NCI-H2196 treated with DMSO at 0.1 percent for 48 hours (cell line): Measurements from ENCODE around the gene NF1.
"Not testable (repeated sequence)": the region's sequence is repeated elsewhere in the genome, so short reads cannot be mapped to it uniquely, and the experiment has no call there.

ENCODE experiments used
- DNase-seq: peaks from one replicate; lab custom pipeline; 2025; ENCODE audit not compliant: unreplicated experiment; lab: John Stamatoyannopoulos, UW

Gene NF1

DNA sequence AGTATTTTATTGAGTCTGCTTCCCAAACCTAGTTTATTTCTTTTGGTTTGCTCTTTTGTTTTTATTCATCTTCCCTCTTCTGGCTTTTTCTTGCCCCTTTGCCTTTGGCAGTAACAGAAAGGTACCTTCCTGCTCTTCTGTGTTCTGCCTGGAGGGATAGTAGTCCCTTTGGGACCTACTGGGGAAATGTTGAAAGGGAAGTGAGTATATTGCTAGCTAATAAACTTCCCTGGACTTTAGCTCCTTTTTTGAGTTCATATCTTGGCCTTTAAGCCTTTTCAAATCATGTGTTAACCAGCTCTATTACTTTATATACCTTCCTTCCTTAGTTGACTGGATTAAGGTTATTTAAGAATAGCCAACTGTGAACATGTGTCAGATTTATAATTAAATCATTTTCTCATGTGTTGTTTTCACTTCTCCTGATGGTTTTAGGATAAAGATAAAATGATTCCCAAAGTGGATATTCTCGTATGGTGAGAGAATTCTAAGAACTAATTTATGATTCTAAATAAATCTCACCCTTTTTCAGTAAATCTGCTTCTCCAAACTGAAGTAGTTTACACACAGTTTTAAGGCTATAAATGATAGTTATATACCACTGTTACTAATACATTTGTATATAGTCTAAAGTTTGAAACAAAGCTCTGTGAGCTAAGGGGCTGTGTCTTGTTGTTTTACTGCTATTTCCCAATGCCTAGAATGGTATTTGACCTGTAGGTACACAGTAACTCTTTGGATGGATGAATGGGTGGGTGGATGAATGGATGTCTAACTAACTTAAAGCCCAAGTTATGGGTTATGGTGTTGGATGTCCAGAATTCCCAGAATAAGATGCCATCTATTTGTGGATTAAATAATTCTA is 156.6 kb downstream of the NF1 start:
- no peak for DNase-seq

DNA sequence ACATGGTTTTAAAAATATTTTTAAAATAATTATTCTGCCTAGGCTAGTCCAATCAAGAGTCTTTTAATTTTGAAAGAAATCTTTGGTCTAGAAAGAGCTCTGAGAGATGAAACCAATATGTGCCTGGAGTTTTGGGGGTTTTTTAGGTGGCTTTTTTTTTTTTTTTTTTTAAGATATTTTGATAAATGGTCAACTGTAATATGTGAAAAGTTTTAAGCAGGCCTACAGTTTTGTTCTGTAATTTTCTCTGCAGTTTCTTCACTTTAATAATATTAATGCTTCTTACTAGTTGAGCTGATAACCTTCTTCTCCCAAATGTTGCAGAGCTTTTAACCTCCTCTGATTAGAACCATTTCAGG is 157.2 kb downstream of the NF1 start:
- no peak for DNase-seq

DNA sequence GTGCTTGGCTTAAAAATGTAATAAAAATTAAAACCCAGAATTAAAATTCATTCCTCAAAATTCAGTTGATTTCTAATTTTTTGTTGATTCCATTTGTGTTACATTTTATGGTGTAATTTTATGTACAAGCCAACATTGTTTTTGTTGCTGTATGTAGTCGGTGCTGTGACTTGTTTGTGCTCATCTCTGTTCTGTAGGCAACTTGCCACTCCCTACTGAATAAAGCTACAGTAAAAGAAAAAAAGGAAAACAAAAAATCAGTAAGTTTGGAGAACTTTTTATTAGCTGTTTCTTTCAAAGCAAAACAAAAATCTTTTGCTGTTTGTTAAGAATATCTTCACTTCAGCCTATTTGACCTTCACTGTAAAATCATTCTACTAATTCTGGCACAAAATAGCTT is 158.0 kb downstream of the NF1 start:
- no peak for DNase-seq

DNA sequence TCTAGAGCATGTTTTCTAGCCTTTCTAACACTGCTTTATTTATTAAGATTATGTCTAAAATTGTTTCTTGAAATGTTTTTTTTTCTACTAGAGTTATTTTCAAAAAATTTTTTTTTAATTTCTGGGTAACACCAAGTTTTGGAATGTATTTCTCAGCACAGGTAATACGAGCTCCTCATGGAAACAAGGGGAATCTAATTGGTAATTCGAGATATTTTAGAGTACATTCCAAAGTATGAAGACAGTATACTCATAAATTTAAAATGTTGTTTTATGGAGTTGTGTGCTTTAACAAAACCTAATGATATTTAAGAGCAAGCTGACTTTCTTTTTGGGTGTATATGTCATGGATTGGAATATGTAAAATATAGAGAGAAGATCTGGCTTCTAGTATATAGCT is 159.9 kb downstream of the NF1 start:
- no peak for DNase-seq

DNA sequence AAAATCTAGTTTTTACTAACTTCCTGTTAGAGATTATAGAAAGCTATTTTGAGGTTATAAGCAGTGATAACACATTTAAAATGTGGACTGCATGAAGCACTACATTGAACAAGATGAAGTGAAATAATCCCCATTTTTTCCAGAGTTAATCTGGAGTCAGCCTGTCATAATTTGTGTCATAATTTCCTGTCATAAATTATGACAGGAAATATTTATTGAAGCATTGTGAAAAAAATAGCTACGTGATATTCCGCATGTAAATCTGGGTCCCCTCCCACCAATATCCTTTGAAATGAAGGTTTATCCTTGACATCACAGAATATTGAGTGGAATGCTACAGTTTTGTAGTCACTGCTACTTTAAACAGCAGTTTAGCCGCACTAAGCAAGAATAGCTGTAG is 162.2 kb downstream of the NF1 start:
- DNase-seq, result no peak

DNA sequence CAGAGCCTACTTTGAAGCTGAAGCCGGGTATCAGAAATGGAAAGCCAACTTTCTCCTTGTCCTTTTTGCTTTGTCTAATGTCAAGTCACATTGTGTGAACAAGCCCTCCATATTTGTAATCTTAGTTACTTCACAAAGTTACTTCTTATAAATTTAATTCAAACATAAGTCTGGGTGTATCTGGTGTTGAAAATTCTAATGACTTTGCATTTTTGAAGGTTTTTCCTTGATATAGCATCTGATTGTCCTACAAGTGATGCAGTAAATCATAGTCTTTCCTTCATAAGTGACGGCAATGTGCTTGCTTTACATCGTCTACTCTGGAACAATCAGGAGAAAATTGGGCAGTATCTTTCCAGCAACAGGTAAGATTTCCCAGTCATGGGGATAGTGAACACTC is 165.4 kb downstream of the NF1 start:
- DNase-seq, result no peak

DNA sequence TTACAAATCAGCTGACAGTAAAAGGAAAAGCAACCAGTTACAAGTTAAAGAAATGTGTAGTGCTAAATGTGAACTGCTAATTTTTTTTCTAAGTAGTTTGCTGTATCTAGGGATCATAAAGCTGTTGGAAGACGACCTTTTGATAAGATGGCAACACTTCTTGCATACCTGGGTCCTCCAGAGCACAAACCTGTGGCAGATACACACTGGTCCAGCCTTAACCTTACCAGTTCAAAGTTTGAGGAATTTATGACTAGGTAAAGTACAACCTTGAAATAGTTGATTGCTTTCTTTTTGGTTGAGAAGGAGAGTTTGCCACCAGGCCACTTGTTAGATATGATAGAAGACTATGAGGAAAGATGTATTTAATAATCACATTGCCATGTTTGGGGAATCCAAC is 166.8 kb downstream of the NF1 start:
- DNase-seq, result no peak

DNA sequence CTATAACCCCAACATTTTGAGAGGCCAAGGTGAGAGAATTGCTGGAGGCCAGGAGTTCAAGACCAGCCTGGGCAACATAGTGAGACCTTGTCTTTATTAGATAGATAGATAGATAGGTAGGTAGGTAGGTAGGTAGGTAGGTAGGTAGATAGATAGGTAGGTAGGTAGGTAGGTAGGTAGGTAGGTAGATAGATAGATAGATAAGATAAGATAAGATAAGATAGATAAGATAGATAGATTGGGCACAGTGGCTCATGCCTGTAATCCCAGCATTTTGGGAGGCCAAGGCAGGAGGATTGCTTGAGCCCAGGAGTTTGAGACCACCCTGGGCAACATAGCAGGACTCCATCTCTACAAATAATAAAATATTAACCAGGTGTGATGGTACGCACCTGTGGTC is 168.1 kb downstream of the NF1 start:
- not testable (repeated sequence) for DNase-seq

DNA sequence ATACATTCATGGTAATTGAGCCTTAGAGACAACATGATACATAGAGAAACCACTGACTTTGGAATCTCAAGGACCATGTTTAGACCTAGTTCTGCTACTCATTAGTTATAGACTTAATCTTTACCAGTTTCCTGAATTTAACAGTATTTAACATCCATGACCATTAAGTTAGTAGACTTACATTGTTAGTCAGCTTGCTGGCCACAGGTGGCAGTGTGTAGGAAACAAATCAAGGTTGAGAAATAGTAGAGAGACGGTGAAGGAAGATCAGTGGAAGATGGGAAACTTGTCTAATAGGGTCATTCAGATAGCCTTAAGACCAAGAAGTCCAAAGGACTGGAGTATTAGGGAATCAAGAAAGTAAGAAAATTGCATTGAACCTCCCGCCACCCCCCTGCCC is 171.3 kb downstream of the NF1 start:
- DNase-seq, result no peak

DNA sequence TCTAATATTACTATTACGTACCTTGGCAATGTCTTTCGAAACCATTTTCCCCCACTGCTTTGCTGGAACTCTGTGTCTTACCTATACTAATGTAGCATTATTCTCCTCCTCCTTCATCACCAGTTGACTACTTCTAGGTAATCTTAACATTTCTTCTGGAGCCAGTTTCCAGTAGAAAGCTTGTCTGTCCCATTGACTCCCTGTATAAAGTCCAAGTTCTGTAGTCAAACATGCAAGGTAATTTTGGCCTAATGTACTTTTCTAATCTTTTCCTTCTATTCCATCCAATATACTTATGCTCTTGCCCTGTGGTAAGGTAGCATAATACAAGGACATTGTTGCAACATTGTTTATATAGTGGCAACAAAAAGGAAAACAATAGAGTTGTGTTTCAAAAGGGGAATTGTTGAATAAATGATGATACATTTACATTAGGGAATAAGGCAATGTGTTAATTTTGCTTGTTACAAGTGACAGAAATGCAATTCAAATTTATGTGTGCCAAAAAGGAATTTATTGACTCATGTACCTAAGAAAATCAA is 174.3 kb downstream of the NF1 start:
- DNase-seq, result no peak

DNA sequence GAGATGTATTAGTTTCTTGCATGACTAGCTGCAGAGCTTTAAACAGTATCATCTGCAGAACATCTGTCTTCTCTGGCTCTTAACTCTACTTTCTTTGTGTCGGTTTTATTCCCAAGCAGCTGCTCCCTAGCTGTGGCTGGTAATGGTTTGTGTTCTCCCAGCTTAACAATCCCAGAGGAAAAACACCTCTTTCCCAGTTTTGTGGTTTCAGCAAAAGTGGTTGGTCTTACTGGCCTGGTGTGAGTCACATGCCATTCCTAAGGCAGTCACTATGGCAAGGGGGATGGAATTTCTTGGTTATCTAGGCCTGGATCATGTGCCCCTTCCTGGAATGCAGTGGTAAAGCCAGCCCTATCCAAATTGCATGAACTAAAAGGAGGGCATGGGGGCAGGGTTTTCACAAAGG is 174.8 kb downstream of the NF1 start:
- no peak for DNase-seq

DNA sequence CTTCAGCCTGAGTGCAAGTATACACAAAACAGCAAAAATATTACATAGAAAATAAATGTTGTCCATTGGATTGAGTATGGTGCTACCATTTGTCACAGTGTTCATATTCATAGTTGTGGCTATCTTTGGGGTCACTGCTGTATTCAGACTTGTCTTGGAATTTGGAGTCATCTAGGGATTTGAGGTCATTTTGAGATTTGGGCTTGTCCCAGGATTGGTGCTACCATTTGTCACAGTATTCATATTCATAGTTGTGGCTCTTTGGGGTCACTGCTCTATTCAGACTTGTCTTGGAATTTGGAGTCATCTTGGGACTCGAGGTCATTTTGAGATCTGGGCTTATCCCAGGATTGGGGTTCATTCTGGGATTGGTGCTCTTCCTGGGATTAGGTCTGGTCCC is 177.5 kb downstream of the NF1 start:
- DNase-seq, result no peak

DNA sequence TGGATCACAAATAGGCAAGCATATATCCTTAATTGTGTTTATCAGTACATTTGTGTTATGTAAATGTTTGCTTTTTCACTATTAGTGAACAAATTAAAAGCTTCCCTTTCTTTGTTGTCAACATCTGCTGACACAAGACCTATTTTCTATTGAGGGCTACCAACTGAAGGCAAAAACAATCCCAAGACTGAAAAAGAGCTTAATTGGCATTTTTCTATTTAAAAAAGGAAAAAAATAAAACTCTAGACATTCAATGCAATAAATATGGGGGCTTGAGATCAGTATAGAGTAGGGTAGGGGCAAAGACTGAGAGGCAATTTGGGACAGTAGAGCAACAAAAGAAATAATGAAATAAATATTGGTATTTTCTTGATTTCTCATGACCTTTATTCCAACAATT is 178.0 kb downstream of the NF1 start:
- no peak for DNase-seq

DNA sequence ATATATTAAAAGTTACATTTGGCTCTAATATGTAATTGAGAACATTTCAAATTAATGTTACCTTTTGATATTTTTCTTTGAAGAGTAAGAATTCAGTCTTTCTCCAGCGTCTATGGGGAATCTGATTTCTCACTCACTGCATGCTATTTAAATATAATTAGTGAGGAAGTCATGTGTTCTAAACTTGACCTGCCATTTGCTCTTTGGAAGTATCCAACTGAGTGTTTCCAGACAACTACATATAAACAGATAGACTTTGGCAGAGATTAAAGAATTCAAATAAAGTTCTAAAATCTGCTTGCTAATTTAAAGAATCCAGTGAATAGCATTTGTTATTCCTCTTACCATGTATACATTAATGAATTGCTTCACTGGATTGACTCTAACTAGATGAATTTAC is 178.7 kb downstream of the NF1 start:
- DNase-seq, result no peak

DNA sequence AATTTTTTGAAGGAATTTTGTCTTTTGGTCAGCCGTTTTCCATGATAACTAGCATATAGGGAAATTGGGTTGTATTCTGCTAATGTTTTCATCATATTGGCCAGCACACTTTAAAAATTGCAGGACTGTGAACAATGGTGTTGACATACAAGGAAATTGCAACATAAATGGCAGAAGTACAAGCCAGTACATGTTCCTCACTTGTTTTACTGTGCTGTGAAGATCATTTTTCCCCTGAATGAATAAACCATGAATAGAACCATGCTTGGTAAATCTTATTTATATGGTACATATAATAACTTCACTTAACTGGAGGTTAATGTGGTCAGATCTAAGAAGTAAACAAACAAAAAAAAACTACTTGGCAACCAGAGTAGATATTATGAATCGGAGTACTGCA is 179.5 kb downstream of the NF1 start:
- no peak for DNase-seq

DNA sequence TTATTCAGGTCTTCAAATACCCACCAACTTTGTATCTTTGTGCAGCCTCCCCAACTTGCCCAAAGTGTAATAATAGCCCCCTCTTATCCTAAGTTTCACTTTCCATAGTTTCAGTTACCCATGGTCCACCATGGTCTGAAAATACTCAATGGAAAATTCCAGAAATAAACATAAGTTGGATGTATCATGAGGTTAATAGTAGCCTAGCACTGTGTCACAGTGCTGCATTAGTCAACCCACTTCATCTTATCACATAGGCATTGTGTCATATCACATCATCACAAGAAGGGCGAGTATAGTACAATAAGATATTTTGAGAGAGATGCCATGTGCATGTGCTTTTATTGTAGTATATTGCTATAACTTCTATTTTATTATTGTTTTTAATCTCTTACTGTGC is 180.3 kb downstream of the NF1 start:
- DNase-seq, result no peak

DNA sequence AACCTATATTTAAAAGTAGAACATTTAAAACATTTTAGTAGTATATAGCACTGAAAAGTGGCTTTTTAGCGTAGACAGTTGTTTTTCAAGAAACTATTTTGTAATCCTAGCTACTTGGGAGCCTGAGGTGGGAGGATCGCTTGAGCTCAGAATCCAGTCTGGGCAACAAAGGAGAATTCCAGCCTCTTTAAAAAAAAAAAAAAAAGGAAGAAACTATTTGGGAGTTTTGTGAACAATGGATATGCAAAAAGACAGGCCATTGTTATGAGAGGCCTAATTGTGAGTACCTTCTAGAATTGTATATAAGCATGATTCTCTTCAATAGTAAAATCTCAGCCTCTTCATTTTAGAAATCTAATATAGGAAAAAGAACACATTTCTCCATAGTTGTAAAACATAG is 184.6 kb downstream of the NF1 start:
- DNase-seq, result no peak

DNA sequence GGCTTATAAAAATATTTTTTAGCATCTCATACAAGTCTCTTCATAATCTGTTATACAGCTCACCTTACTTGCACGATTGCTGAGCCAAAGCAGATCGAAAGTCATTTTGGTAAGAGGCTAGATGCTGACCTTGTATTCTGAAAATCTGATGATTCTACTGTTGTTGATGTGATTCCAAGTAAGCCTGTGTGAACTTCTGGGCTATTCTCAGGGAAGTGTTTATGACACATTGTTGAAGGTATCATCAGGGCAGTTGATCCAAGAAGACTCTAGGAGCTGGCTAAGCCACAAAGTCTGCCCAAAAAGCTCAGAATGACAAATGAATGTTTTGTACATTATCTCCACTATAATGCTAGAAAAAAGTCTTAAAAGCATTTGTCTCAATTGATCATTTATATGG is 186.3 kb downstream of the NF1 start:
- no peak for DNase-seq

DNA sequence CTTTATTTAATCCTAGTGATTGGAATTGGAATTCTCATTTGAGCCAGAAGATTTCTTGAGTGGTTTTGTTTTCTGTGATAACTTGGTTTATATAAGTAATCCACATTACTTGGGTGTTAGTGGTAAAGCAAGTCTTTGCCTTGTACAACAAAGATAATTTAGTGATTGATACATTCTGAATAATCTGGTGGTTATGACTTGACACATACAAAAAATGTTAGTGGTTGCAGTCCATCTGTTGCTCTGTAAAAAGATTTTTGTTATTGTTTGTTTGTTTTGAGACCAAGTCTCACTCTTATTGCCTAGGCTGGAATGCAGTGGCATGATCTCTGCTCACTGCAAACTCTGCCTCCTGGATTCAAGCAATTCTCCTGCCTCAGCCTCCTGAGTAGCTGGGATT is 189.1 kb downstream of the NF1 start:
- no peak for DNase-seq

DNA sequence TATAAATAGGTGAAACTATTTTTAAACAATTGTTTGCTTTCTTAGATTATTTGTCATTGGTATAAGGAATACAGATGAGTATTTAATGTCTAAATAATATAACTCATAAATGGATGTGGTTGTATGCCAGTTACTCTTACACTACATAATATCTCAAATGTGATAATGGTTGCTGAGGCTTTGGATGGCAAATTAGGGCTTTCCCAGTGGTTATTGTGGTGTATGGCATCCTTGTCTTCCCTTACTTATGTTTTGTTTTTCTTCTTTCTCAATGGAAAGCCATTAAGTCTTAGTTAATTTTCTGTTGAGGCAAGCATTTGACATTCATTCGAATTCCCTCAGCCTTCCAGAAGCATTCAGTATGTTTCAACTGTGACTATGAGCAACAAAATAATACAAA is 191.8 kb downstream of the NF1 start:
- DNase-seq, result no peak

DNA sequence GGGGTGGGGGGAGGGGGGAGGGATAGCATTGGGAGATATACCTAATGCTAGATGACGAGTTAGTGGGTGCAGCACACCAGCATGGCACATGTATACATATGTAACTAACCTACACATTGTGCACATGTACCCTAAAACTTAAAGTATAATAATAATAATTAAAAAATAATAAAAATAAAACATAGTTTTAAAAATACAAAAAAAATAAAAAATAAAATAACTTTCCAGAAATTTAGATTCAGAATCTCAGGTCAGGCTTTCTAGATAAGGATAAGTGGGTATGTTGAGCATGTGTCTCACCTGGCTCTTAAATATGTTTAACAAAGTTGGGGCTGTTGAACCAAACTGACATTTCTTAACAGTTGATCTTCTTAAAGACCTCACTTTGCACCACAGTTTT is 193.2 kb downstream of the NF1 start:
- DNase-seq, result not testable (repeated sequence)

DNA sequence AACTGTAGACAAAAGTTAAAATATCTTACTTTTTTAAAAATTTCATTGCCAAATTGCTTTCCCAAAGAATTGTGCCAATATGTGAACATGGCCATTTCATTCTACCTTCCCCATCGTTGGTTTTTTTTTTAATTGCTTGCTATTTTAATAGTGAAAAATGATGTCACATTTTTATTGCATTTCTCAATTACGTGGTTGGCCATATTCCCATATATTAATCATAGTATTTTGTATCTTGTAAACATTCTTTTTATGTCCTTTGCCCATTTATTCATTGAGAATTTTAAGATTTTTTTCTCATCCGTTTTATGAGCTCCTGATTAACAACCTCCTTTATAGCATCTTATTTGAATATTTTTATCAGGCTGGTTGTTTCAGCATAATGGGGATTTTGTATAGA is 195.0 kb downstream of the NF1 start:
- no peak for DNase-seq

DNA sequence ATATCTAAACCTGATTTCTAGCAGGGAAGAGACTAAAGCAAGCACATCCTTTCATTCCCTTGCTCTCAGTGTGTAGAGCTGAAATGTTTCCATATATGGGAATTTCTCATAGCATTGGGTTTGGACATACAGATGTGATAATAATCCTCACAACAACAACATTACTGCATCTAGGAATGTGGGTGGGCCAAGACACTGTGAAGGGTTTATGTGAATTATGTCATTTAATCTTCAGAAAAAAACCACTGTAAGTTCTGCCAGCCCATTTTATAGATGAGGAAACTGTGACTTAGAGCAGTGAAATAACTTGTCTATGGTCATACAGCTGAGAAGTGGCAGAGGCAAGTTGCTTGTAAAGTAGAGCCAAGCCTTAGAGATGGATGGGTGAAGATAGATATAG is 197.0 kb downstream of the NF1 start:
- no peak for DNase-seq
